Astrocyte (in vitro differentiated cells and primary cell): ENCODE data around the gene PKMYT1. TPM values are rescaled to one million over a fixed set of nuclear protein-coding genes. Genes with fewer than 3 reads are reported as not detected.

Experiments used
- DNase-seq: peaks from one replicate; pipeline ENCODE4 v3.0.0-alpha.2; 2010; ENCODE audit warnings: low read depth
- FAIRE-seq: peaks from 2 replicates; lab custom pipeline; 2011; peaks lifted over from hg19 to GRCh38; lab: Jason Lieb, UNC
- H2AFZ ChIP-seq: 2 replicates; pipeline ENCODE4 v1.6.0; 2012; ENCODE audit warnings: low read depth, low read length, inconsistent platforms
- H3K27ac ChIP-seq: 2 replicates; pipeline ENCODE4 v1.5.1; 2011; ENCODE audit warnings: low read depth, low read length, inconsistent platforms
- H3K27me3 ChIP-seq: 2 replicates; pipeline ENCODE4 v1.6.0; 2011; ENCODE audit warnings: low read length, inconsistent platforms; ENCODE audit not compliant: insufficient read depth
- H3K36me3 ChIP-seq: 2 replicates; pipeline ENCODE4 v1.5.1; 2011; ENCODE audit warnings: low read length, inconsistent platforms; ENCODE audit not compliant: insufficient read depth
- H3K4me1 ChIP-seq: 2 replicates; pipeline ENCODE4 v1.5.1; 2011; ENCODE audit warnings: low read length, inconsistent platforms; ENCODE audit not compliant: insufficient read depth
- H3K4me2 ChIP-seq: 2 replicates; pipeline ENCODE4 v1.6.0; 2012; ENCODE audit warnings: low read length, inconsistent platforms
- H3K4me3 ChIP-seq: 2 replicates; pipeline ENCODE4 v1.5.1; 2011; ENCODE audit warnings: low read depth, mild to moderate bottlenecking, low read length, inconsistent platforms; ENCODE audit not compliant: insufficient read depth
- H3K79me2 ChIP-seq: 2 replicates; pipeline ENCODE4 v1.6.0; 2012; ENCODE audit warnings: mild to moderate bottlenecking, low read length, inconsistent platforms; ENCODE audit not compliant: insufficient read depth
- H3K9ac ChIP-seq: 2 replicates; pipeline ENCODE4 v1.6.0; 2012; ENCODE audit warnings: mild to moderate bottlenecking, low read length, inconsistent platforms
- H3K9me3 ChIP-seq: 2 replicates; pipeline ENCODE4 v1.5.1; 2012; ENCODE audit warnings: low read depth, mild to moderate bottlenecking, low read length, inconsistent platforms; ENCODE audit not compliant: insufficient read depth
- H4K20me1 ChIP-seq: 2 replicates; pipeline ENCODE4 v1.6.0; 2012; ENCODE audit warnings: low read length, inconsistent platforms; ENCODE audit not compliant: insufficient read depth
- H3K27ac Mint-ChIP-seq: one replicate; pipeline ENCODE4 v1.8.0; 2021; ENCODE audit warnings: mild to moderate bottlenecking, mixed read lengths; ENCODE audit not compliant: unreplicated experiment
- H3K27me3 Mint-ChIP-seq: one replicate; pipeline ENCODE4 v1.8.0; 2021; ENCODE audit warnings: low read depth, mixed read lengths; ENCODE audit not compliant: unreplicated experiment
- H3K36me3 Mint-ChIP-seq: one replicate; pipeline ENCODE4 v1.8.0; 2021; ENCODE audit warnings: low read depth, mixed read lengths; ENCODE audit not compliant: unreplicated experiment
- H3K4me1 Mint-ChIP-seq: one replicate; pipeline ENCODE4 v1.8.0; 2021; ENCODE audit warnings: low read depth, mixed read lengths; ENCODE audit not compliant: unreplicated experiment
- H3K4me3 Mint-ChIP-seq: one replicate; pipeline ENCODE4 v1.8.0; 2021; ENCODE audit warnings: mild to moderate bottlenecking, moderate library complexity, mixed read lengths; ENCODE audit not compliant: unreplicated experiment
- H3K9me3 Mint-ChIP-seq: one replicate; pipeline ENCODE4 v1.8.0; 2021; ENCODE audit warnings: mild to moderate bottlenecking, mixed read lengths; ENCODE audit not compliant: unreplicated experiment
- CTCF ChIP-seq: IDR thresholded peaks from 2 replicates; pipeline ENCODE4 v1.5.1; 2011; ENCODE audit warnings: low read depth, mild to moderate bottlenecking, inconsistent platforms, low read length, moderate library complexity; ENCODE audit not compliant: insufficient read depth
- EZH2 ChIP-seq: IDR thresholded peaks from 2 replicates; pipeline ENCODE4 v1.6.1; 2012; ENCODE audit warnings: mild to moderate bottlenecking, low read length, inconsistent platforms; ENCODE audit not compliant: insufficient read depth
- total RNA-seq: library from RNA; stranded (reverse); gene quantifications from 2 replicates; pipeline ENCODE4 v1.2.1, GENCODE V29; 2021

The PKMYT1 gene
- total RNA-seq, 1 donor from 2014 or later: 3.9 TPM

- Histone ChIP-seq H3K4me2 (peak overlapping the region; percentile 88), H3K79me2 (peaks cover 5% of the 10 kb centered on the region), H2AFZ (no peak overlapping the region), H3K9me3 (no peaks in the 10 kb centered on the region), H3K27me3 (no peaks in the 10 kb centered on the region), H3K27ac (peak overlapping the region; percentile 100), H3K36me3 (no peaks in the 10 kb centered on the region), H3K9ac (peak overlapping the region; percentile 99), H3K4me1 (peaks cover 23% of the 10 kb centered on the region), H3K4me3 (peak overlapping the region; percentile 63), H4K20me1 (peaks cover 26% of the 10 kb centered on the region)
- Mint-ChIP-seq H3K27me3 (no peaks in the 10 kb centered on the region), H3K27ac (peak overlapping the region; percentile 100), H3K36me3 (peaks cover 6% of the 10 kb centered on the region), H3K4me1 (peaks cover 10% of the 10 kb centered on the region), H3K9me3 (no peaks in the 10 kb centered on the region), H3K4me3 (peak overlapping the region; percentile 93)
- TF ChIP-seq EZH2 (no peak), CTCF (no peak)
- DNase-seq: no peak
- FAIRE-seq: no peak
Measured at GRCh38 chr16:3023415-3023668, 43.1 kb upstream of the PKMYT1 start.

- Histone ChIP-seq H2AFZ (no peak overlapping the region), H3K4me3 (peak overlapping the region; percentile 63), H4K20me1 (peaks cover 25% of the 10 kb centered on the region), H3K9me3 (no peaks in the 10 kb centered on the region), H3K9ac (peak overlapping the region; percentile 99), H3K4me1 (peaks cover 28% of the 10 kb centered on the region), H3K36me3 (no peaks in the 10 kb centered on the region), H3K4me2 (peak overlapping the region; percentile 88), H3K27ac (peak overlapping the region; percentile 100), H3K79me2 (peaks cover 5% of the 10 kb centered on the region), H3K27me3 (no peaks in the 10 kb centered on the region)
- Mint-ChIP-seq H3K4me3 (peak overlapping the region; percentile 93), H3K27ac (peak overlapping the region; percentile 100), H3K27me3 (no peaks in the 10 kb centered on the region), H3K4me1 (peaks cover 10% of the 10 kb centered on the region), H3K9me3 (no peaks in the 10 kb centered on the region), H3K36me3 (peaks cover 6% of the 10 kb centered on the region)
- DNase-seq (no peak), FAIRE-seq (no peak)
- no peak for TF ChIP-seq CTCF
- no peak for TF ChIP-seq EZH2
Measured at GRCh38 chr16:3022684-3023414, 42.6 kb upstream of the PKMYT1 start.

- H3K4me3 ChIP-seq: peak overlapping the region; percentile 94
- peak overlapping the region; percentile 100 for H3K27ac ChIP-seq
- DNase-seq: peak; percentile 92
- H3K27me3 ChIP-seq: no peaks in the 10 kb centered on the region
- Mint-ChIP-seq H3K36me3 (peaks cover 6% of the 10 kb centered on the region), H3K4me1 (peaks cover 10% of the 10 kb centered on the region), H3K27me3 (no peaks in the 10 kb centered on the region), H3K9me3 (no peaks in the 10 kb centered on the region), H3K4me3 (peak overlapping the region; percentile 93), H3K27ac (peak overlapping the region; percentile 100)
- peaks cover 23% of the 10 kb centered on the region for H4K20me1 ChIP-seq
- no peaks in the 10 kb centered on the region for H3K36me3 ChIP-seq
- H3K9me3 ChIP-seq: no peaks in the 10 kb centered on the region
- peak; percentile 50 for FAIRE-seq
- H3K79me2 ChIP-seq: peaks cover 5% of the 10 kb centered on the region
- TF ChIP-seq EZH2 (no peak), CTCF (no peak)
- H3K9ac ChIP-seq: peak overlapping the region; percentile 99
- H2AFZ ChIP-seq: no peak overlapping the region
- H3K4me1 ChIP-seq: peaks cover 29% of the 10 kb centered on the region
- peak overlapping the region; percentile 88 for H3K4me2 ChIP-seq
Measured at GRCh38 chr16:3022208-3022683, 42.0 kb upstream of the PKMYT1 start.
